Measurements from ENCODE around the gene CRYZL1. TPM values are rescaled to one million over a fixed set of nuclear protein-coding genes. Genes with fewer than 3 reads are reported as not detected.

CRYZL1 gene
- total RNA-seq, 1 experiment from 2014 or later = 46.6 TPM

DNA sequence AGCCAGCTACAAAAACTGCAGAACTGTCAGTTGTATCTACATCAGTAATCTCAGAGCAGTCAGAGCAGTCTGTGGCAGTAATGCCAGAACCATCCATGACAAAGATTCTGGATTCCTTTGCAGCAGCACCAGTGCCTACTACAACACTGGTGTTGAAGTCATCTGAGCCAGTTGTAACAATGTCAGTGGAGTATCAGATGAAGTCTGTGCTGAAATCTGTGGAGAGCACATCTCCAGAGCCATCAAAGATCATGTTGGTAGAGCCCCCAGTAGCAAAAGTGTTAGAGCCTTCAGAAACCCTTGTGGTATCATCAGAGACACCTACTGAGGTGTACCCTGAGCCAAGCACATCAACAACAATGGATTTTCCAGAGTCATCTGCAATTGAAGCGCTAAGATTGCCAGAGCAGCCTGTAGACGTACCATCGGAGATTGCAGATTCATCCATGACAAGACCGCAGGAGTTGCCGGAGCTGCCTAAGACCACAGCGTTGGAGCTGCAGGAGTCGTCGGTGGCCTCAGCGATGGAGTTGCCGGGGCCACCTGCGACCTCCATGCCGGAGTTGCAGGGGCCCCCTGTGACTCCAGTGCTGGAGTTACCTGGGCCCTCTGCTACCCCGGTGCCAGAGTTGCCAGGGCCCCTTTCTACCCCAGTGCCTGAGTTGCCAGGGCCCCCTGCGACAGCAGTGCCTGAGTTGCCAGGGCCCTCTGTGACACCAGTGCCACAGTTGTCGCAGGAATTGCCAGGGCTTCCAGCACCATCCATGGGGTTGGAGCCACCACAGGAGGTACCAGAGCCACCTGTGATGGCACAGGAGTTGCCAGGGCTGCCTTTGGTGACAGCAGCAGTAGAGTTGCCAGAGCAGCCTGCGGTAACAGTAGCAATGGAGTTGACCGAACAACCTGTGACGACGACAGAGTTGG is 91.4 kb downstream of the CRYZL1 start:
- Histone ChIP-seq H3K27ac (ENCODE audit: low read depth, low read length, poor library complexity, severe bottlenecking) (no peak overlapping the region), H3K9me3 (ENCODE audit: low read depth, low read length, poor library complexity, severe bottlenecking) (no peaks in the 10 kb centered on the region), H3K4me3 (ENCODE audit: low read depth, low read length, poor library complexity, severe bottlenecking) (no peak overlapping the region), H3K4me1 (ENCODE audit: insufficient read depth, low read length, poor library complexity, severe bottlenecking) (peaks cover 6% of the 10 kb centered on the region), H3K36me3 (ENCODE audit: insufficient read depth, low read length, poor library complexity, severe bottlenecking) (peaks cover 93% of the 10 kb centered on the region), H3K27me3 (replicated peaks; ENCODE audit: insufficient read depth, low read depth, low read length, poor library complexity) (no peaks in the 10 kb centered on the region)
- no peak for TF ChIP-seq EZH2 (IDR thresholded peaks at IDR 0.05; ENCODE audit: borderline replicate concordance, low read depth, low read length, poor library complexity, severe bottlenecking)
- TF ChIP-seq, protein P1, sequence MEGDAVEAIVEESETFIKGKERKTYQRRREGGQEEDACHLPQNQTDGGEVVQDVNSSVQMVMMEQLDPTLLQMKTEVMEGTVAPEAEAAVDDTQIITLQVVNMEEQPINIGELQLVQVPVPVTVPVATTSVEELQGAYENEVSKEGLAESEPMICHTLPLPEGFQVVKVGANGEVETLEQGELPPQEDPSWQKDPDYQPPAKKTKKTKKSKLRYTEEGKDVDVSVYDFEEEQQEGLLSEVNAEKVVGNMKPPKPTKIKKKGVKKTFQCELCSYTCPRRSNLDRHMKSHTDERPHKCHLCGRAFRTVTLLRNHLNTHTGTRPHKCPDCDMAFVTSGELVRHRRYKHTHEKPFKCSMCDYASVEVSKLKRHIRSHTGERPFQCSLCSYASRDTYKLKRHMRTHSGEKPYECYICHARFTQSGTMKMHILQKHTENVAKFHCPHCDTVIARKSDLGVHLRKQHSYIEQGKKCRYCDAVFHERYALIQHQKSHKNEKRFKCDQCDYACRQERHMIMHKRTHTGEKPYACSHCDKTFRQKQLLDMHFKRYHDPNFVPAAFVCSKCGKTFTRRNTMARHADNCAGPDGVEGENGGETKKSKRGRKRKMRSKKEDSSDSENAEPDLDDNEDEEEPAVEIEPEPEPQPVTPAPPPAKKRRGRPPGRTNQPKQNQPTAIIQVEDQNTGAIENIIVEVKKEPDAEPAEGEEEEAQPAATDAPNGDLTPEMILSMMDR (conservative IDR thresholded peaks at IDR 0.05; ENCODE audit: low read depth, low read length) = no peak
- no peak for DNase-seq (ENCODE audit: low spot score)
- intact Hi-C loops (cut with micrococcal nuclease; ENCODE audit: unreplicated experiment) = no loop called here
- no TSS peak for BruUV-seq (replicated peaks)
- ChIA-PET POLR2A (ENCODE audit: low non-redundant PET) (no interaction called here), CTCF (no interaction called here)

DNA sequence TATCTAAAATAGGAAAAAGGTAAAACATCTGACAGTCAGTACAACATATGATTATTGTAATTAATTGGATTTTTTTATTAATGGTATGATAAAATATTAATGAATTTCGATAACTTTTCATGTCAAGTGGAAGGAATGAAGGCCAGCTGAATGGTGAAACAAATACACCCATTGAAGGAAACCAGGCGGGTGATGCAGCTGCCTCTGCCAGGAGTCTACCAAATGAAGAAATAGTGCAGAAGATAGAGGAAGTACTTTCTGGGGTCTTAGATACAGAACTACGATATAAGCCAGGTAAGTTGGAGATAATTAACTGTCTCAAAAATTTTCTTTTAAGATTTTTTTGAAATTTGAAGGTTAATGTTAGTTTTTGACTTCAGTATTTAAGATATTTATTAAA is 95.5 kb downstream of the CRYZL1 start:
- ChIA-PET POLR2A (ENCODE audit: low non-redundant PET) (no interaction called here), CTCF (no interaction called here)
- no peak overlapping the region for H3K27ac ChIP-seq (ENCODE audit: low read depth, low read length, poor library complexity, severe bottlenecking)
- TF ChIP-seq EZH2 (IDR thresholded peaks at IDR 0.05; ENCODE audit: borderline replicate concordance, low read depth, low read length, poor library complexity, severe bottlenecking) = no peak
- TF ChIP-seq, protein P1 (conservative IDR thresholded peaks at IDR 0.05; ENCODE audit: low read depth, low read length) = no peak
- intact Hi-C loops (cut with micrococcal nuclease; ENCODE audit: unreplicated experiment) = no loop called here
- peaks cover 55% of the 10 kb centered on the region for H3K36me3 ChIP-seq (ENCODE audit: insufficient read depth, low read length, poor library complexity, severe bottlenecking)
- no peak overlapping the region for H3K4me3 ChIP-seq (ENCODE audit: low read depth, low read length, poor library complexity, severe bottlenecking)
- no TSS peak for BruUV-seq (replicated peaks)
- no peaks in the 10 kb centered on the region for H3K9me3 ChIP-seq (ENCODE audit: low read depth, low read length, poor library complexity, severe bottlenecking)
- H3K4me1 ChIP-seq (ENCODE audit: insufficient read depth, low read length, poor library complexity, severe bottlenecking) = peaks cover 9% of the 10 kb centered on the region
- no peaks in the 10 kb centered on the region for H3K27me3 ChIP-seq (replicated peaks; ENCODE audit: insufficient read depth, low read depth, low read length, poor library complexity)
- no peak for DNase-seq (ENCODE audit: low spot score)

DNA sequence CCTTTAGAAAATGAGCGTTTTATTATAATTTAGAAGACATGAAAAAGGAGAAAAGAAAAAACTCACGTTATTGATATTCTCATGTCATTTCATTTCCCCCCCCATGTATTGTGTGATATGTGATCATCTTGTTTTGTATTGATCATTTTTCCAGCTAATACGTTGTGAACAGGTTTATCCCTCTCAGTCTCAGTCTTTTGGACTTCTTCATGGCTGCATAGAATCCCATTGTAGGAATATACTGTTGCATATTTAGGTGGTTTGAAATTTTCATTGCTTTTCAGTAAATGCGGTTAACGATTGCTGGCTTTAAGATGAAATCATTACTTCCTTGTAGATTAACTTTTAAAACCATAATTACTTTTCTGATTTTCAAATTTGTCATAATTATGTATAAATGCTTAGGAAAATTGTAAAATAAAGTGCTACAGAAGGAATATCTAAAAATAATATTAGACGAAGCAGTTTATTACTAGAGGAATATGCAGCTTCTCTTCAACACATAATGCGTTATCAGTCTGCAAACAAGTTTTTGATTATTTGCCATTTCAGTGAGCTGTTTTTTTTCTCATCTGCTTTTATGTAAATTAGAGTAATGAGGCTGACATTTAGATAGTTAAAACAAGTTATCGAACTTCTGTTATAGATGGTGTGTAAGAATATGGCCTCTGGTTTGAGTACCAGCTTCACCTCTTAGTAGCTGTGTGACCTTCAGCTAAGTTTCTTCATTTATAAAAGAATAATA is 96.9 kb downstream of the CRYZL1 start:
- peaks cover 20% of the 10 kb centered on the region for H3K4me1 ChIP-seq (ENCODE audit: insufficient read depth, low read length, poor library complexity, severe bottlenecking)
- H3K4me3 ChIP-seq (ENCODE audit: low read depth, low read length, poor library complexity, severe bottlenecking) = peak overlapping the region; percentile 59
- no peak overlapping the region for H3K27ac ChIP-seq (ENCODE audit: low read depth, low read length, poor library complexity, severe bottlenecking)
- no peak for DNase-seq (ENCODE audit: low spot score)
- H3K36me3 ChIP-seq (ENCODE audit: insufficient read depth, low read length, poor library complexity, severe bottlenecking) = peaks cover 46% of the 10 kb centered on the region
- no TSS peak for BruUV-seq (replicated peaks)
- TF ChIP-seq EZH2 (IDR thresholded peaks at IDR 0.05; ENCODE audit: borderline replicate concordance, low read depth, low read length, poor library complexity, severe bottlenecking) = no peak
- TF ChIP-seq, protein P1 (conservative IDR thresholded peaks at IDR 0.05; ENCODE audit: low read depth, low read length) = no peak
- ChIA-PET POLR2A (ENCODE audit: low non-redundant PET) (no interaction called here), CTCF (no interaction called here)
- no peaks in the 10 kb centered on the region for H3K9me3 ChIP-seq (ENCODE audit: low read depth, low read length, poor library complexity, severe bottlenecking)
- intact Hi-C loops (cut with micrococcal nuclease; ENCODE audit: unreplicated experiment) = loop anchor here (5.0 kb wide), 1 partner anchor 43 kb away; the partner anchor contains the start of gene DONSON
- H3K27me3 ChIP-seq (replicated peaks; ENCODE audit: insufficient read depth, low read depth, low read length, poor library complexity) = no peaks in the 10 kb centered on the region
